Ascending aorta (tissue), 2 donors: ENCODE results near the gene CCDC85A. TPM values are rescaled to one million over a fixed set of nuclear protein-coding genes. Genes with fewer than 3 reads are reported as not detected.

Experiments
- DNase-seq, 2 donors: peaks; one replicate each; pipeline ENCODE4 v3.0.0-alpha.2; 2019; ENCODE audit warnings: low spot score in 2 of 2
- H3K27ac ChIP-seq, 2 donors: fragments of 200-600 bp; sonication (generic); one replicate each; pipeline ENCODE4 v1.5.1; 2016 to 2017; ENCODE audit warnings: mild to moderate bottlenecking in 1 of 2
- H3K27me3 ChIP-seq: fragments of 200-600 bp; sonication (generic); one replicate; pipeline ENCODE4 v1.5.1; 2017
- H3K36me3 ChIP-seq, 2 donors: fragments of 200-600 bp; sonication (generic); one replicate each; pipeline ENCODE4 v1.5.1; 2016
- H3K4me1 ChIP-seq, 2 donors: fragments of 200-600 bp; sonication (generic); one replicate each; pipeline ENCODE4 v1.5.1; 2016 to 2017; ENCODE audit warnings: mild to moderate bottlenecking in 1 of 2
- H3K4me3 ChIP-seq, 2 donors: fragments of 200-600 bp; sonication (generic); one replicate each; pipeline ENCODE4 v1.5.1; 2016 to 2017; ENCODE audit warnings: mild to moderate bottlenecking in 1 of 2
- H3K9me3 ChIP-seq, 2 donors: fragments of 200-600 bp; sonication (generic); one replicate each; pipeline ENCODE4 v1.5.1; 2016
- intact Hi-C: fragments of 100-400 bp; cut with DNase I; formaldehyde crosslinking; loops from one replicate; pipeline ENCODE4 v1.15.1; 2023
- total RNA-seq: library from RNA; depleted of rRNA; stranded (reverse); fragments of >200 nt; gene quantifications from one replicate; pipeline ENCODE4 v1.1.0, GENCODE V29; 2016
- TF ChIP-seq, protein P1 (sequence below), 3 experiments: fragments of 200-600 bp in 2 of 3; fragments of 450-650 bp in 1 of 3; sonication (generic) in 2 of 3; IDR thresholded peaks; one replicate each; pipeline ENCODE4 v1.5.1; 2016 to 2019; ENCODE audit warnings: antibody characterized with exemption in 3 of 3, mild to moderate bottlenecking in 1 of 3, moderate library complexity in 1 of 3

CCDC85A gene
- total RNA-seq, 1 donor from 2014 or later: 15.0 TPM

DNA sequence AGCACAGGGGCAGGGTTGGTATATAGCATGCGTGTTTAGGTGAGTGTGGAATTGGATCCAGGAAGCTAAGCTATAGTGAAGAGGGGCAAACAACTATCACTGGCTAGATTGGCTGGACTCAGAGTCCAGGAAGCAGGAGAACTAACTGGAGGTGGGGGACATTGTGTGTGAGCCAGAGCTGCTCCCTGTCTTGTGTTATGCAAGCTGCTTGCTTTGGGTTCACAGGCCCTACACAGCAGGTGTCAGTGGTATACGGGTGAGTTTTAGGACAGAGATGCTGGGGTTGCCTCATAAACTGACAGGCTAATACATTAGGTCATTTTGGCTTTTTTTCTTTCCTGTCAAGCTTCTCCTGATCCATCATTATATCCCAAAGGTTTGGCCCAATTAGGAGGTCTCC, 87.5 kb downstream of the CCDC85A start:
- H3K4me3 ChIP-seq: no peak overlapping the region
- no peaks in the 10 kb centered on the region for H3K4me1 ChIP-seq
- H3K36me3 ChIP-seq: no peaks in the 10 kb centered on the region
- DNase-seq: no peak
- H3K27me3 ChIP-seq: no peaks in the 10 kb centered on the region
- no peak overlapping the region for H3K27ac ChIP-seq
- TF ChIP-seq, protein P1, sequence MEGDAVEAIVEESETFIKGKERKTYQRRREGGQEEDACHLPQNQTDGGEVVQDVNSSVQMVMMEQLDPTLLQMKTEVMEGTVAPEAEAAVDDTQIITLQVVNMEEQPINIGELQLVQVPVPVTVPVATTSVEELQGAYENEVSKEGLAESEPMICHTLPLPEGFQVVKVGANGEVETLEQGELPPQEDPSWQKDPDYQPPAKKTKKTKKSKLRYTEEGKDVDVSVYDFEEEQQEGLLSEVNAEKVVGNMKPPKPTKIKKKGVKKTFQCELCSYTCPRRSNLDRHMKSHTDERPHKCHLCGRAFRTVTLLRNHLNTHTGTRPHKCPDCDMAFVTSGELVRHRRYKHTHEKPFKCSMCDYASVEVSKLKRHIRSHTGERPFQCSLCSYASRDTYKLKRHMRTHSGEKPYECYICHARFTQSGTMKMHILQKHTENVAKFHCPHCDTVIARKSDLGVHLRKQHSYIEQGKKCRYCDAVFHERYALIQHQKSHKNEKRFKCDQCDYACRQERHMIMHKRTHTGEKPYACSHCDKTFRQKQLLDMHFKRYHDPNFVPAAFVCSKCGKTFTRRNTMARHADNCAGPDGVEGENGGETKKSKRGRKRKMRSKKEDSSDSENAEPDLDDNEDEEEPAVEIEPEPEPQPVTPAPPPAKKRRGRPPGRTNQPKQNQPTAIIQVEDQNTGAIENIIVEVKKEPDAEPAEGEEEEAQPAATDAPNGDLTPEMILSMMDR (IDR thresholded peaks at IDR 0.05): no peak
- no peaks in the 10 kb centered on the region for H3K9me3 ChIP-seq
- intact Hi-C loops: no loop called here

DNA sequence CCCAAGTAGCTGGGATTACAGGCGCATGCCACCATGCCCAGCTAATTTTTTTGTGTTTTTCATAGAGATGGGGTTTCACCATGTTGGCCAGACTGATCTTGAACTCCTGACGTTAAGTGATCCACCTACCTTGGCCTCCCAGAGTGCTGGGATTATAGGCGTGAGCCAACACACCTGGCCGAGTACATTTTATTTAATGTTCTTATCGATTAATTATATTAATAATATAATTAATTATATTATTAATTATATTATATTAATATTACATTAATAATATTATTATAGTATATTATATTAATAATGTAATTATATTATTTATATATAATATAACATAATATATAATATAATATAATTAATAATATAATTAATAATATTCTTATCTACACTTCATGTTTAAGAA, 101.4 kb downstream of the CCDC85A start:
- H3K4me3 ChIP-seq: no peak overlapping the region
- no peaks in the 10 kb centered on the region for H3K36me3 ChIP-seq
- intact Hi-C loops: no loop called here

DNA sequence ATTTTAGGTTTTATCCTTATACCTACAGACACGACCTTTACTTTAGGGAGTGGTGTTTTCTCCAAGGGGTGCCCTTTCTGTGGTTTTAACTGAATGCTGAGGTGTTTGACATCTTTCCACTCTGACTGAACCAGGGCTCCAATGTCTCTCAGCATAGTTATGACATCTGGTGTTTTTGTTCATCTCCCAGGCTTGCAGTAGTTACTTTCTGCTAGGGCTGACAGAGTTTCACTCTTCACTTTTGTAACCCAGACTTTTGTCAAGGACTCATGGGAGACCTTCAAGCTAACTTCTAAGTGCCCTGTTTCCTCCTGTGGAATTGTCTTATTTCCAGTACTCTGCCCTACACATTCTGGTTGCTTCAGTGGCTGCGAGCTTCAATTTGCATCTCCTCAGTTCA, 103.1 kb downstream of the CCDC85A start:
- Histone ChIP-seq H3K4me3 (no peak overlapping the region), H3K27me3 (no peaks in the 10 kb centered on the region), H3K27ac (no peak overlapping the region), H3K4me1 (no peaks in the 10 kb centered on the region), H3K9me3 (no peaks in the 10 kb centered on the region), H3K36me3 (no peaks in the 10 kb centered on the region)
- DNase-seq: no peak
- TF ChIP-seq, protein P1 (IDR thresholded peaks at IDR 0.05): no peak
- intact Hi-C loops: no loop called here

More for the DNA sequence above, 101.4 kb downstream of the CCDC85A start:
- no peaks in the 10 kb centered on the region for H3K4me1 ChIP-seq
- no peak for DNase-seq
- TF ChIP-seq, protein P1 (IDR thresholded peaks at IDR 0.05): no peak
- H3K9me3 ChIP-seq: no peaks in the 10 kb centered on the region
- no peaks in the 10 kb centered on the region for H3K27me3 ChIP-seq
- no peak overlapping the region for H3K27ac ChIP-seq

DNA sequence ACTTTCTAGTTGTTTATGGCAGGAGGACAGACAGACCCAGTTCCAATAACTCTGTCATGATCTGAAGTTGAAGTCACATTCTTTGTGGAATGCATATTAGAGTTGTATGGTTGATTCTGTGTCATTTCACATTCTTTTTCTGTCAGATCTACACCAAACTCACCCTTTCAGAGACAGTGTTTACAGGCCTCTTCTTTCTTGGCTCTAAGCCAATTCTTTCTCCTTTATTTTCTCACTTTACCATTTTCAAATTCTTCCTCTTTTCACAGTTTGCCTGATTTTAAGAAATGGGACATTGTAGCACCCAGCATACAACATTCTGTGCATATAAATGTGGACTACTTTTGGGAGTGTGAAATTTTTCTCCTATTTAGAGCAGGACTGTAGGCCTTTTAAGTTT, 103.7 kb downstream of the CCDC85A start:
- Histone ChIP-seq H3K27ac (no peak overlapping the region), H3K4me1 (no peaks in the 10 kb centered on the region), H3K9me3 (no peaks in the 10 kb centered on the region), H3K4me3 (no peak overlapping the region), H3K36me3 (no peaks in the 10 kb centered on the region), H3K27me3 (no peaks in the 10 kb centered on the region)
- TF ChIP-seq, protein P1 (IDR thresholded peaks at IDR 0.05): no peak
- intact Hi-C loops: no loop called here
- DNase-seq: no peak

DNA sequence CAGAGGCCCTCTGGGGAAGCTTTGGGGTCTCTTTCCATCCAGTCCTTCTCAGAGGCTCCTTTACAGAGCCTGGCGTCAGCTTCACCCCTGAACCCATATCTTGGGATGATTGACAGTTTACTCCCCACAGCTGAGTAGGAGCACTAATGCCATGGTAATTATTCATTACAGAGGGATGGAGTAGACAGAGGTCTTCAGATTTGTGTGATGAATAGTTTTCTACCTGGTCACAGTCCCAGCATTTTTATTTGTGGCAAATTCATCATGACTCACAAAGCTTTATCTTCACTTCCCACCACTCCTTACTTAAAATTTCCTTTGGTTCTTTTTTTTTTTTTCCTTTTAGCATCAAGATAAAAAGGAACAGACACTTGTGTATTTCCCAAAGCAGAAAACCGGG, 104.2 kb downstream of the CCDC85A start:
- Histone ChIP-seq H3K9me3 (no peaks in the 10 kb centered on the region), H3K27me3 (no peaks in the 10 kb centered on the region), H3K27ac (no peak overlapping the region), H3K4me1 (no peaks in the 10 kb centered on the region), H3K36me3 (no peaks in the 10 kb centered on the region), H3K4me3 (no peak overlapping the region)
- DNase-seq: no peak
- TF ChIP-seq, protein P1 (IDR thresholded peaks at IDR 0.05): no peak
- intact Hi-C loops: no loop called here
